Measurements from ENCODE around the gene PCP2.

DNA sequence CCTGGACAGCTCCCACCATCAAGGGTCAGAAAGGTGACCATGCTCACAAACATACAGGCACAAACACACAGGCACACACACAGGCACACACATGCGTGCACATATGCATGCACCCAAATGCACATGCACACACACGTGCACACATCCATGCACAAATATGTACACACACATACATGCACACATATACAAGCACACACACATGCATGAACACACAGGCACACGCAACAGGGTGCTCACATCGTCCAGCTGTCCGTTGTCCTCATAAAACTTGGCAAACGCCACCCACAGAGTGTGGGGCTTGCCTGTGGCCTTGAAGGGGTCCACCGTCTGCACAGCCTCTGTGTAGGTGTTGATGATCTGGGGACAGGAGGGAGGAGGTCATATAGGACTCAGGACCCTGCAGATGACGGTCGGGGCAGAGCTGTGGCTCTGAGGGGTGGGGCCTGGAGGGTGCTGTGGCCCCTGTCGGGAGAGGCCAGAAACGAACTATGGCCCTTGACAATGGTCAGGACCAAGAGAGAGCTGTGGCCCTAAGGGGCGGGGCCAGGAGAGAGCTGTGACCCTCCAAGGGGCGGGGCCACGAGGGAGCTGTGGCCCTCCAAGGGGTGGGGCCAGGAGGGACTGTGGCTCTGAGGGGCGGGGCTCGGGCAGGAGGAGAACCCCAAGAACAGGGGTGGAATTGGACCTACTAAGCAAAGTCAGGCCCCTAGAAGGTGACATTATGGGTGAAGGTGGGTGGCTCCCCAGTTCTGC, 10.4 kb downstream of the PCP2 start:
- TF ChIP-seq, protein P1, sequence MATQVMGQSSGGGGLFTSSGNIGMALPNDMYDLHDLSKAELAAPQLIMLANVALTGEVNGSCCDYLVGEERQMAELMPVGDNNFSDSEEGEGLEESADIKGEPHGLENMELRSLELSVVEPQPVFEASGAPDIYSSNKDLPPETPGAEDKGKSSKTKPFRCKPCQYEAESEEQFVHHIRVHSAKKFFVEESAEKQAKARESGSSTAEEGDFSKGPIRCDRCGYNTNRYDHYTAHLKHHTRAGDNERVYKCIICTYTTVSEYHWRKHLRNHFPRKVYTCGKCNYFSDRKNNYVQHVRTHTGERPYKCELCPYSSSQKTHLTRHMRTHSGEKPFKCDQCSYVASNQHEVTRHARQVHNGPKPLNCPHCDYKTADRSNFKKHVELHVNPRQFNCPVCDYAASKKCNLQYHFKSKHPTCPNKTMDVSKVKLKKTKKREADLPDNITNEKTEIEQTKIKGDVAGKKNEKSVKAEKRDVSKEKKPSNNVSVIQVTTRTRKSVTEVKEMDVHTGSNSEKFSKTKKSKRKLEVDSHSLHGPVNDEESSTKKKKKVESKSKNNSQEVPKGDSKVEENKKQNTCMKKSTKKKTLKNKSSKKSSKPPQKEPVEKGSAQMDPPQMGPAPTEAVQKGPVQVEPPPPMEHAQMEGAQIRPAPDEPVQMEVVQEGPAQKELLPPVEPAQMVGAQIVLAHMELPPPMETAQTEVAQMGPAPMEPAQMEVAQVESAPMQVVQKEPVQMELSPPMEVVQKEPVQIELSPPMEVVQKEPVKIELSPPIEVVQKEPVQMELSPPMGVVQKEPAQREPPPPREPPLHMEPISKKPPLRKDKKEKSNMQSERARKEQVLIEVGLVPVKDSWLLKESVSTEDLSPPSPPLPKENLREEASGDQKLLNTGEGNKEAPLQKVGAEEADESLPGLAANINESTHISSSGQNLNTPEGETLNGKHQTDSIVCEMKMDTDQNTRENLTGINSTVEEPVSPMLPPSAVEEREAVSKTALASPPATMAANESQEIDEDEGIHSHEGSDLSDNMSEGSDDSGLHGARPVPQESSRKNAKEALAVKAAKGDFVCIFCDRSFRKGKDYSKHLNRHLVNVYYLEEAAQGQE (IDR thresholded peaks at IDR 0.05; ENCODE audit: low read depth): no peak
- TF ChIP-seq USF1 (IDR thresholded peaks at IDR 0.05): no peak
- TF ChIP-seq EP300 (IDR thresholded peaks at IDR 0.05; ENCODE audit: borderline replicate concordance): no peak

Data from Ishikawa (cell line).